GM19372 (cell line): ENCODE measurements around the gene CNEP1R1.

Experiments
- ATAC-seq: cut with Tn5 transposase; IDR thresholded peaks from one replicate; pipeline ENCODE4 v1.9.1; 2021; ENCODE audit warnings: mild to moderate bottlenecking, low read depth, moderate library complexity; ENCODE audit not compliant: unreplicated experiment

CNEP1R1 gene

DNA sequence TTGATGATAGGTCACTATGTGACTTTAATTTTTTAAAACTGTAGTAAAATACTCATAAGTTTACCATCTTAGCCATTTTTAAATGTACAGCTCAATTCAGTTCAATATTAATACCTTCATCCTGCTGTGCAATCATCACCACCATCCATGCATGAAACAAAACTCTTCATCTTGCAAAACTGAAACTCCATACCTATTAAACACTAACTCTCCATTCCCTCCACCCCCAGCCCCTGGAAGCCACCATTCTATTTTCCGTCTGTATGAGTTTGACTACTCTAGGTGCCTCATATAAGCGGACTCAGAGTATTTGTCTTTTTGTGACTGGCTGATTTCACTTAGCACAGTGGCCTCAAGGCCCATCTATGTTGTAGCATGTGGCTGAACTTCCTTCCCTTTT is 9.4 kb upstream of the CNEP1R1 start:
- ATAC-seq, result no peak

DNA sequence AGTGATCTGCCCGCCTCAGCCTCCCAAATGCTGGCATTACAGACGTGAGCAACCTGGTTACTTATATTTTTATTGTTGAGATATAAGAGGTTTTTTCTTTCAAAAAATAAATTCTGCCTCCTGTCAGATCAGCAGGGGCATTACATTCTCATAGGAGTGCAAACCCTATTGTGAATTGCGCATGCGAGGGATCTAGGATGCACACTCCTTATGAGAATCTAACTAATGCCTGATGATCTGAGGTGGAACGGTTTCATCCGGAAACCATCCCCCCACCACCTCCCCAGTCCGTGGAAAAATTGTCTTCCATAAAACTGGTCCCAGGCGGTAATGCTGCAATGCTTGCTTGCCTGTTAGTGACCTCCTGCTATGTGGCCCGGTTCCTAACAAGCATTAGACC is 7.5 kb upstream of the CNEP1R1 start:
- no peak for ATAC-seq

DNA sequence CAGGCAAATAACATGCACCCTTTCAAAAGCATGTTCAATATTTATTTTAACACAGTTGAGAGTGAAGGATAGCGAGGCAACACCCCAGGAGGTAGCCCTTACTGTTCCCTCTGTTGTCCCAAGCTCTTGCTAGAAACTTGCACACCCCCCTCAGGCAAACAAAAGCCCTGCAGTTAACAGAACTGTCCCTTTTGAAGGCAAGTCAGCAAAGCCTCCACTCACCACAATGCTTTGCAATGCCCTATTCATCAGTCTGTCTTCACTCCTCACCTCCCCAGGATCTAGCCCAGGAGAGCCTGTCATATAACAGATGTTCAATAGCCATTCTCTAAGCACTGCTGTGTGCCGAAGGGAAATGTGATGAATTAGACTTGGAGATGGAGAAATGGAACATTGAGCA is 3.5 kb upstream of the CNEP1R1 start:
- no peak for ATAC-seq

DNA sequence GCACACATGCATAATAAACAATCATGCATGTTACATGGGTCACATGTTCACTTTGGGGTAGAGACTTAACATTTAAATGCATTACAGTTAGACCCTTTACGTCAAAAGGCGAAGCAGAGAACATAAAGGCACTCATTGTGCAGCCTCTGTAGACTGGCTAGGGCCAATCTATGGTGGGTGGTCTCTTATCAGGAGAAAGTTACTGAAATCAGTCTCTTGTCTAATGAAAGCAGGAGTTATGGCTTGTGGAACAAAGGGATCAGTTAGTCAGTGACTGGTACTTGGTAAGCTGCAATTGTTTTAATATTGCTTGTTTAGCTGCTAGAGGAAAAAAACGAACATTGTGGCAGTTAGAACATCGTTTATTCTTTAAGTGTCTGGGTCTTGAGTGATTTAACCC is 1.4 kb upstream of the CNEP1R1 start:
- ATAC-seq, result no peak

DNA sequence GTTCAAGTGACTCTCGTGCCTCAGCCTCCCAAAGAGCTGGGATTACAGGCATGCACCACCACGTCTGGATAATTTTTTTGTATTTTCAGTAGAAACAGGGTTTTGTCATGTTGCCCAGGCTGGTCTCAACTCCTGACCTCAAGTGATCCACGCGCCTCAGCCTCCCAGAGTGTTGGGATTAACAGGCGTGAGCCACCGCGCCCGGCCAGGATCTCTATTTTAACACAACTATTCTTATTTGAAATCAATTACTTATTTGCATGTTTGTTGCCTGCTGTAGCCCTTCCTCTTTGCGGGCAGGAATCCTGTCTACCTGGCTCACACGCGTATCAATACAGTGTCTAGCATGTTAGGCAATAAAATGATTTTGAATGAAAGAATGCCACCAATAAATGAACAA is 818 bp upstream of the CNEP1R1 start:
- no peak for ATAC-seq

DNA sequence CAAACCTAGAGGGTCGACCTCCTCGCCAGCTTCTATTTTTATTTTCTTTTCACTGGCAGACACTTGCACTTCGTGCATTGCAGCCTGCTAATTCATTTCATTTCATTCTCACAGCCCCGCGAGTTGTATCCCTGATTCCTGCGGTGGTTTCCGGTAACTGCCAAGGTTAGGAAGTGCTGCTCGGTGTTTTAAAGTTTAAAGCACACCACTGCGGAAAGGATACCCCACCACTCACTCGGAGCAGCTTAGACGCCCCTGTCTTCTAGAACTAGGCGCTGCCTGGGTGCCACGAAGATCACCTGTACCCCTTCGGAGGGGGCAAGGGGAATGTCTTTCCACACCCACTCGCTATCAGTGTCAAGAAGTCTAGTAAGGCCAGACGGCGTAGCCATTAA is 509 bp downstream of the CNEP1R1 start:
- peak; percentile 6 for ATAC-seq

DNA sequence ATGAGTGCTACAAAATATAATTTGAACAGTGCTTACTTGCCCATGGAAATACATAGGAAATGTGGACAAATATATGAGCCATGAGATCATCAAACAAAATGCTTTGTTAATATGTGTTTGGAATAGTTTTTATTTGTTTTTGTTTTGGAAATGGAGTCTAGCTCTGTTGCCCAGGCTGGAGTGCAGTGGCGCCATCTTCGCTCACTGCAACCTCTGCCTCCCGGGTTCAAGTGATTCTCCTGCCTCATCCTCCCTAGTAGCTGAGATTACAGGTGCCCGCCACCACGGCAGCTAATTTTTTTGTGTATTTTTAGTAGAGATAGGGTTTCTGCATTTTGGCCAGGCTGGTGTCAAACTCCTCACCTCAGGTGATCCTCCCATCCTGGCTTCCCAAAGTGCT is 2.8 kb downstream of the CNEP1R1 start:
- no peak for ATAC-seq

DNA sequence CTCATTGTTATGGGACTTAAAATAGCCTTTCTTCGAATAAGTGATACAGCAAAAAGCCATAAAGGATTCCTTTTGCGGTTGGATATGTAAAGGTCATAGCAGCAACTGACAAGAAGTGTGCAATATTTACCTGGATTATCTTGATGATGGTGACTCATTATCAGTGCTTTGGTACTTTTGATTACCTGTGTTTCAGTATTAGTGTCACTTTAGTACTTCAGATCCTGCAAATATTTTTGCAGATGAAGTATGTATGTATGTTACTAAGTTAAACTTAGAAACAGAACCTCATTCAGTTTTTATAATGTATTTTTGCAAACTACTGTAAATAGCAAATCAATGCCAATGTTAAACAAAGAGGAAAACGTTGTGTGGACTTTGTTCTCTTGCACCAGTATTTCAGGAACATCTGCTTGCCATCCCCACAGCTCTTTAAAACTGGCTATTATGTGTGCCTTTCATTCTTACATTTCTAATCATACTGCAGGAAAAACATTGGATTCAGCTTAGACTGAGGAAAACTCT is 10.5 kb downstream of the CNEP1R1 start:
- ATAC-seq, result no peak

DNA sequence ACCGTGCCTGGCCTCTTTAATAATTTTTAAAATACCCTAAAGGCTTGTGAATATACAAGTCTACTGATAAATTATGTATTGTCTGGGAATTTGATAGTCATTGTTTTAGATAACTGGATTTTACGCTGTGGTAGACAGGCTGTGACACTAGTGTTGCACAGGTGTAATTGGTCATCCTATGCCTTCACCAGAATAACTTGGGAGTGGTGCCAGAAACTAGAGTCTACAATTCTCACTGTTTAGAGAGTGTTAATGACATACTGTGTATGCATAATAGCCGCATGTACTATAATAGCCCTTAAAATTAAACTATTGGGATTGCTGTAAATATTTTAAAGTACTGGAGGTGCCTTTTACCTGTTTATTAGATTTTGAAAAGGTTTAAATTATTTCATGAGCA is 11.4 kb downstream of the CNEP1R1 start:
- no peak for ATAC-seq

DNA sequence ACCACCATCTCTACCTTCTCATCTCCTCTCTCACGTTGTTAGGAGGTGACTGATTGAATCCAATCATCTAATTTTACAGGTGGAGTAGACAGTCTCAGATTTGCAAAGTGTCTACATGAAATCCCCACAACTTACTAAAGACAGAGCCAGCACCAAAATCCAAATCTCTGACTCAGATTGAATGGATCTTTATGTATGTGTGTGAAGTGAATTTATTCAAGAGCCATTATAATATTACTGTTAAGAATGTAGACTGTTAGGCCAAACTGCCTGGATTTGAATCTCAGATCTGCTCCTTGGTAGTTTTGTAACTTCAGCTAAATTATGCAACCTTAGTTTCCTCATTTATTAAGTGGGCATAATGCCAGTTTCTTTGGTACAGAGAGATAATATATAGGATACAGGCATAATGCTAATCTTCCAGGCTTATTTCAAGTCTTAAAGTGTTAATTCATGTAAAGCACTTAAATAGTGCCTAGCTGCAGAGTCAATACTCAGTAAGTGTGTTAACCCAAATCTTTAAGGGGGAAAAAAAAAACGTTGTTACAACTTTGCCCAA is 12.7 kb downstream of the CNEP1R1 start:
- no peak for ATAC-seq

DNA sequence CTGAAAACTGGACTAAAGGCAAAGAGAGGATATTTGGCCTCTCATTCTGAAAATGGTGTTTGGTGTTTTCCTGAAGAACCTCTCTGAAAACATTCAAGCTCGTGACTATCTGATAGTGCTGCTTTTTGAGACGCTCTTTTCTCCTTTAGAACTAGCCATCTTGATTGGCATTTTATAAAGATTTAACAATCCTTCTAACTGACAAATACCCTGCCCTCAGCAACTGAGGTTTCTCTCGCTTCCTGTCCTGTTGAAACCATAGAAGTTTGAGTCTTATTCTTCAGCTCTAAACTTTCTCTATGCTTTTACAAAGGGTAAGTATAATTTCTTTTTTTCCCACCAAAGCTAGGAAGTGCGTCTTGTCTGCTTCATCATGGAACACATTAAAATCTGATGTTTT is 13.3 kb downstream of the CNEP1R1 start:
- no peak for ATAC-seq

DNA sequence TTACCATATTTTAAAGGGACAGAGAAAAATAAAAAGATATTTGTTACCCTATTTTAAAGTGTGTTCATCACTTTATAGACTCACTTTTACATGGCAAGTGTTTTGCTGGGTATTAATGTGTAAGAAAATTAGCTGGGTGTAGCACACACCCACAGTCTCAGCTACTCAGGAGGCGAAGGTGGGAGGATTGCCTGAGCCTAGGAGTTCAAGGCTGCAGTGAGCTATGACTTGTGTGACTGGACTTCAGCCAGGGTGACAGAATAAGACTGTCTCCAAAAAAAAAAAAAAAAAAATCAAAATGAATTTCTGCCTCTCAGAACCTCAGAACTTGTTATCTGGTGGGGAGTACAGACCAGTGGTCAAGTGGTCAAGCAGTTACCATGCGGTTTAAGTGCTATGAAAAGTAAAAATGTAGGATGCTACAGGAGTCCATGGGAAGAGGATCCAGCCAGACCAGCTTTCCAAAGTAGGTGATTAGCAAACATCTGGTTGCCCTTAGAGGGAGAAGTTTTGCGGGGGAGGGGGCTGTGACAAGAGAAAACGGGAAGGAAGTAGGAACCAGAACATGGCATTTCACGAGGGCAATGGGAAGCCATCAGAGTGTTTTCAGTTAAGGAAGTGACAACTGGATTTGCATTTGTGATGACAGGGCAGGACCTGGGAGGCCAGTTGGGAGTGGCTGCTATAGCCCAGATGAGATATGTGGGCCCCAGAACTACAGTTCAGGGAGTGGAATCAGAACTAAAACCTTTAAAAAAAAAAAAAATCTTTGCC is 13.9 kb downstream of the CNEP1R1 start:
- no peak for ATAC-seq

DNA sequence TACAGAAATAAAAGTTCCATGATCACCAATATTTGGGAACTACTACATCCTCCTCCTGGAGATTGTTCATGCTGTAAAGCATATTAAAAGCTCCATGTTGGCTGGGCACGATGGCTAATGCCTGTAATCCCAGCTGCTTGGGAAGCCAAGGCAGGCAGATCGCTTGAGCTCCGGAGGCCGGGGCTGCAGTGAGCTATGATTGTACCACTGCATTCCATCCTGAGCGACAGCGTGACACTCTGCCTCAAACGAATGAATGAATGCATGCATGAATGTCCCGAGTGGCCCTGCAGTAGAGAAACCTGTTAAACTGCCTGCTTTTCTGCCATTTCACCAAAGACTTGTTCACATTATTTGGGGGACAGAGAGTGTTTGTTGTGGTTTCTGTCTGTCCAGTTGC is 15.0 kb downstream of the CNEP1R1 start:
- ATAC-seq, result no peak

DNA sequence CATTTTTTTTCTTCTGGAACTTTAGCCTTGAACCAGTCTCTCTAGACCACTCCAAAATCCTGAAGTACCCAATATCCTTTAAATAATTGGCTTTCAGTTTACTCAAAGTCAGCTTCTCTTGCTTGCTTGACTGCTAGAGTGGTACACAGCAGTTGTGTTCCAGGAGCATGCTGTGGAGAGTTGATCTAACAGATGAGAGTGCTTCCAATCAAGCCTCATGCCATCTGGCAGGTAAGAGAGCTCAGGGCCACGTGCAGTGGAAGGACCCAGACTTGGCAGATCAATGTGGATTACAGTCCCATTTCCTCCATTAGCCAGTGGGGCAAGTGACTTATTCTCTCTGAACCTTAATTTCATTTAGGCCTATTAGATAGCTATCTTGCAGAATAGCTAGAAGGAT is 15.7 kb downstream of the CNEP1R1 start:
- no peak for ATAC-seq

DNA sequence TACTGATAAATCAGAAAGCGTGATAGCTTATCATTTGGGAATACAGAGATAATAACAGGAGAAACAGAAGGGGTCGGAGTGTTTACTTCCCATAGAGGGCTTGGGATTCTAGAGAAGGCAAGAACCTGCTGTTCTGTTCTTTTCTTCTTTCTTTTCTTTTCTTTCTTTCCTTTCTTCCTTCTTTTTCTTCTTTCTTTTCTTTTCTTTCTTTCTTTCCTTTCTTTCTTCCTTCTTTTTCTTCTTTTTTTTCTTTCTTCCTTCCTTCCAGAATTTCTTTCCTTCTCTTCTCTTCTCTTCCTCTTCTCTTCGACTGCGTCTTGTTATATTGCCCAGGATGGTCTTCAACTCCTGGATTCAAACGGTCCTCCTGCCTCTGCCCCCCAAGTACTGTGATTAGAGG is 18.3 kb downstream of the CNEP1R1 start:
- no peak for ATAC-seq

DNA sequence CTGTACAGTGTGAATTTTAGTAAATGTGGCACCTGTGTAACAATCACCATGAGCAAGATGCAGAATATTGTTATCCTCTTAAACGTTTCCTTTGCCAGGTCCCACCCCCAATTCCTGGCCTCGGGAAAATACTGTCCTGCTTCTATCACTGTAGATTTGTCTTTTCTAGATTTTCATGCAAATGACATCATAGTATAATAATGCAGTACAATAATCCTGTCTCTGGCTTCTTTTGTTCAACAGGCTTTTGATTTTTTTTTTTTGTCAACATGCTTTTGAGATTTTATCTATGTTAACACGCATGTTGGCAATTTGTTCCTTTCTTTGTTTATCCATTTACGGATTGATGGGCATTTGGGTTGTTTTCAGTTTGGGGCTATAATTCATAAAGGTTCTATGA is 20.4 kb downstream of the CNEP1R1 start:
- ATAC-seq, result no peak

DNA sequence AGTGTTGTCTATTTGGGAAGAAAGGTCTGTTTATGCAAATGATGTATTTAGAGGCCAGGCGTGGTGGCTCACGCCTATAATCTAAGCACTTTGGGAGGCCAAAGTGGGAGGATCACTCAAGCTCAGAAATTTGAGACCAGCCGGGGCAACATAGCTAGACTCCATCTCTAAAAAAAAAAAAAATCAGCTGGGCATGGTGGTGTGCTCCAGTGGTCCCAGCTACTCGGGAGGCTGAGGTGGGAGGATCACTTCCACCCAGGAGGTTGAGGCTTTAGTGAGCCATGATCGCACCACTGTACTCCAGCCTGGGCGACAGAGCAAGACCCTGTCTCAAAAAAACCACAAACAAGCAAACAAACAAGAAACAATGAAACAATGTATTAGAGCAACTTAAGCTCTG is 21.8 kb downstream of the CNEP1R1 start:
- ATAC-seq, result no peak

DNA sequence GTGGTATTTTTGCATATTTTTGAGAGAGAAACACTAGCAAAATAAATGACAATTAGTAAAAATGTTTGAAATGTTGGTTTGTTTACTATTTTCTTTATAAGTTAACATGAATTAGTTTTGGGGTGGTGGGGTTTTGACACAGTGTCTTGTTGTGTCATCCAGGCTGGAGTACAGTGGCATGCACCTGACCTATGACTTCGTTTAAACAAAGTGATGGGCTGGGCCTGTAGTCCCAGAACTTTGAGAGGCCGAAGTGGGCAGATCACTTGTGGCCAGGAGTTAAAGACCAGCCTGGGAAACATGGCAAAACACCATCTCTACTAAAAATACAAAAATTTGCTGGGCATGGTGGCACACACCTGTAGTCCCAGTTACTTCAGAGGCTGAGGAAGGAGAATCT is 22.8 kb downstream of the CNEP1R1 start:
- ATAC-seq, result no peak

DNA sequence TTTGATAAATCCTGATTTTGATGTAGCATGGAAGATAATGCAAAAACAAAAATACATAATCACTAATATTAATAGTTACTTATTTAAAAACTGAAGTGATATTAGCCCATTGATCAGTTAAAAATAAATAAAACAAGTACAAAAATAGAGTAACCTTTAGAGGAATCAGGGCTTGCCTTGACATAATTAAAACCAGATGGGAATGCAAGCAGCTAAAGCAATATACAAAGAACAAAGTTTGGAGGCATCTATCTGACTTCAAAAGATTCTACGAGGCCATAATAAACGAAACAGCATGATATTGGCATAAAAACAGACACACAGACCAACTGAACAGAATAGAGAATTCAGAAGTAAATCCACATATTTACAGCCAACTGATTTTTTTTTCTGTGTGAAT is 25.8 kb downstream of the CNEP1R1 start:
- no peak for ATAC-seq

DNA sequence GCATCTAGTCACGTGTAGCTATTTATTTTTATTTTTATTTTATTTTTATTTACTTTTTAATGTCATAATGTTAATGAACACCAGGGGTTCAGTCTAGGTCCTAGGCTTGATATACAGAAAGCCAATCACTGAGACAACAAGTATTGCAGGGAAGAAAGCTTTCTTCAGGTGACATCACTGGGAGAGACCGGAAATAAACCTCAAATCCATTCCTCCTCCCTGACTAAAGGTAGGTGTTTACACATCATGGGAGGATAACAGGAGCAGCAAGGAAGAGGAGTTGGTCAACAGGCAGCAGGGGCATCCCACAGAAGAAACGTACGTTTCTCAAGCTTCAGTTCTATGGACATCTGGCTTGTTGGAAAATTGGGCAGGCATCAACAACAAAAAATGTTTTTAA is 31.2 kb downstream of the CNEP1R1 start:
- no peak for ATAC-seq

DNA sequence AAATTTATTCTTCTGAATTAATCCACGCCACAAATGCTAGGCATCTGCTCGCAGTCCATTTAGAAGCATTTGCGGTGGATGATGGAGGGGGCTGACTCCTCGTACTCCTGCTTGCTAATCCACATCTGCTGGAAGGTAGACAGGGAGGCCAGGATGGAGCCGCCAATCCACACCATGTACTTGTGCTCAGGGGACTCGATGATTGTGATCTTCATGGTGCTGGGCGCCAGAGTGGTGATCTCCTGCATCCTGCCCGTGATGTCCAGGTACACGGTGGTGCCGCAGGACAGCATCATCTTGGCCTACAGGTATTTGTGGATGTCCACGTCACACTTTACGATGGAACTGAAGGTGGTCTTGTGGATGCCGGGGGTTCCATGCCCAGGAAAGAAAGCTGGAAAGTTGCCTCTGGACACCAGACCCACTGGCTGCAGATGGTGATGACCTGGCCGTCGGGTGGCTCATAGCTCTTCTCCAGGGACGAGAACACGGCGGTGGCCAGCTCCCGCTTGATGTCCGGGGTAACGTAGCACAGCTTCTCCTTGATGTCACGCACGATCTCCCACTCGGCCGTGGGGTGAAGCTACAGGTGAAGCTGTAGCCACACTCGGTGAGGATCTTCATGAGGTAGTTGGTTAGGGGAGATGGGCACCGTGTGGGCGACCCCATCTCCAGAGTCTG is 33.2 kb downstream of the CNEP1R1 start:
- ATAC-seq, result no peak

DNA sequence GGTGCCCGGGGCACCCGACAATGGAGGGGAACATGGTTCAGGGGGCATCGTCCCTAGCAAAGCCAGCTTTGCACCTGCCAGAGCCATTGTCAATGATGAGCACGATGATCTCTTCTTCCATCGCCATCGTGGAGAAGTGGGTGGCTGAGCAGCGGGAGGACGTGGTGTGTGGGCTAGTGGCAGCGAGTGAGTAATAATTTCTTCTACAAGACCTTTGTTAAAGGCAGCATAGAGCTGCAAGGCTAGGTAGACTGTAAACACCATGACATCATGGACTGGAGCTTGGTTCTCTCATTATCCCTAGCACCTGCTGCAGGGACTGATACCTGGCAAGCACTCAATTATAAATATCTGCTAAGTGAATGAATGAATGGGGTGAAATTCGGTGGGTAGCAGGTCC is 34.1 kb downstream of the CNEP1R1 start:
- ATAC-seq, result no peak
